Ishikawa (cell line): ENCODE measurements around the gene MAGI2.

Experiments
- CEBPB ChIP-seq: IDR thresholded peaks from 2 replicates; pipeline ENCODE4 v1.6.1; 2012
- CREB1 ChIP-seq: IDR thresholded peaks from 2 replicates; pipeline ENCODE4 v1.6.1; 2012; ENCODE audit warnings: low read depth
- EP300 ChIP-seq: IDR thresholded peaks from 2 replicates; pipeline ENCODE4 v1.6.1; 2012; ENCODE audit warnings: borderline replicate concordance
- MAX ChIP-seq: IDR thresholded peaks from 2 replicates; pipeline ENCODE4 v1.6.1; 2012
- REST ChIP-seq: IDR thresholded peaks from 2 replicates; pipeline ENCODE4 v1.6.1; 2012; ENCODE audit warnings: low read depth, mild to moderate bottlenecking
- YY1 ChIP-seq: IDR thresholded peaks from 2 replicates; pipeline ENCODE4 v1.6.1; 2012; ENCODE audit warnings: low read depth
- ZBTB7A ChIP-seq: IDR thresholded peaks from 2 replicates; pipeline ENCODE4 v1.6.1; 2012; ENCODE audit warnings: low read depth

- TF ChIP-seq MAX (no peak), CEBPB (no peak), EP300 (no peak), YY1 (no peak), REST (no peak), CREB1 (no peak), ZBTB7A (no peak)
Measured at GRCh38 chr7:78082556-78082955, 1370.9 kb downstream of the MAGI2 start.
